ENCODE measurements around the gene AMBRA1.
A peak's percentile ranks its signal among the peaks of the same experiment; 100 is the strongest.

AMBRA1 gene

GRCh38 chr11:46574656-46575055 lies 19.2 kb downstream of the AMBRA1 start:
- DNase-seq (ENCODE audit: low spot score), result no peak

DNA sequence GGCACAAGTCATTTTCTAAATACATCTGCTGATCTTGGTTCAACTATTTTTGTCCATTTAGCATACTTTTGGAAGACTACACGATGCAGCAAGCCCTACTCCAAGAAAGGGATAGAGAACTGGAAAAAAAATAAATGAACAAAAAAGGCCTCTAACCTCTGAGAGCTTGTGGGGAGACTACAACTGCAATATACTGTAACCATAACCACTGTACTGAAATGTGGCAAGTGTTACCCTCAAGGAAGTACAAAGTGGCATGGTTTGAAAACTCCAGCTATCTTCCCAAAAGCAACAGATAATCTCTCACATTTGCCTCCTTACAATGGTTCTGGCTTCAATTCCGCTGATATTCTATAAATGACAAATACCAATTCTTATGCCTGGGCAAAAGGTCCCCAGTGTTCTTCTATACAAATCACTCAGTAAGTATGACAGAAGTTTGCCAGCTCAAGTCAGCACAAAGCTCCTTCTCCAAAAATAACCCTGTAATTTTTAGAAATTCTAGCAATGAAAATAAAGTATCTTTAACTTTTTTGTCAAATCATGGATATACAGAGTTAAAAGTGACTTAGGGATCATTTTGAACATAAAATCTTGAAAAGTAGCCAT lies 22.9 kb downstream of the AMBRA1 start:
- DNase-seq (ENCODE audit: low spot score), result no peak

GRCh38 chr11:46565232-46565840 lies 28.5 kb downstream of the AMBRA1 start:
- no peak for DNase-seq (ENCODE audit: low spot score)

DNA sequence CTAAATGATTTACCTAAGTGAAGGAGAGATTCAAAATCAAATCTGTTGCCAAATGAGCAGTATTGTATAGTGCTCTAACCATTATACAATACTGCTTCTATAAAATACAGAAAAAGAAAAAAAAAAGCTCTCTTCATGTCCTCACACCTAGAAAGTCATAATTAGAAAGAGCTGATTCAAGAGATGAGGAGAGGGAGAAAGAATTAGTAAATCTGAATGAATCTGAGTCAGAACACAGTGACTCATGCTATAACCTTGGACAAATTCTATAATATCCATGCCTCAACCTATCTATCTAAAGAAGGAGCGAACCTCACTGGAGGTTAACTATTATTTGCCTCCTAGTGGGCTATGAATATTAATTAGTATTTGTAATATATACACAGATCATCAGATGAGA lies 29.4 kb downstream of the AMBRA1 start:
- peak; percentile 41 for DNase-seq (ENCODE audit: low spot score)

DNA sequence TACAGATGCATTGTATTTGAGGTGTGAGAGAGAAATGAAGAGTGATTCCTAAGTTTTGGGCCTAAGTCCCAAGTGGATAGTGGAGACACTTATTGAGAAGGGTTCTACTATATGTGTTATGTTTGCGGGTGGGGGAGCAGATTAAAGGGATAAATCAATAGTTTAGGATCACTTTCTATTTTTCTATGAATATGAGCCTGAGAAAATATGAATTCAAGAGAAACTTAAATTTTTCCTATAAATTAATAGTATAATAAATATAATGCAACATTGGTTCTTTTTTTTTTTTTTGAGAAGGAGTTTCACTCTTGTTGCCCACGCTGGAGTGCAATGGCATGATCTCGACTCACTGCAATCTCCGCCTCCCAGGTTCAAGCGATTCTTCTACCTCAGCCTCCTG lies 31.3 kb downstream of the AMBRA1 start:
- no peak for DNase-seq (ENCODE audit: low spot score)

DNA sequence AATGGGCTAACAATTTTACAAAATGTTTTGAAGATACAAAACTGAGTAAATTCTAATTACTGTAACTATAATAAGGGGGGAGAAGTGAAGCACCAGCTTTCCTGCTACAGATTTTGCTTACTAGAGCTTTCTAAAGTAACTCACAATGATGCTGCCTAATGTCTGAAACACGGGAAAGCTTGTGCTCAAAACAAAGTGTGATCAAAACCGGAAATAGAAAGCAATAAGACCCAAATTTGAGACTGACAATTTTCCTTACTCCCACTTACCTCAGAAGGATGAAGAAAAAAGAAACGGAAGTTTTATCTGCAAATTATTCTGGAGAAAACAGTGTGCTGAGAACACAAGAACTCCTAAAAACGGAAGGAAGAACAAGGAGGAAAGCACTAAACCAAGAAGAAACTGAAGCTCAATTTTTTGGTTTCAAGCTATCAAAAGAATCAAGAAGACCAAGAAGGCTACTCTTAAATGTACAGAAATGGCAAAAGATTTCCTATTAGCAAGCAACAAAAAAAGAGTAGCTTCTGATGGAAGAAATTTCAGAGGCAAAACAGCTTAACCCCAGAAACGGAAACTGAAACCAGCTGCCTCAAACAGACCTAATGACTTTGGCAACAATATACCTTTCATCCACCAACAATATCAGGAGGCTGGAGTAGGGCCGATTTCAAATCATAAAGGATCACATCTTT lies 33.4 kb downstream of the AMBRA1 start:
- DNase-seq (ENCODE audit: low spot score), result peak; percentile 33

- no peak for DNase-seq (ENCODE audit: low spot score)
These were observed 34.0 kb downstream of the AMBRA1 start for GRCh38 chr11:46559815-46560214.

DNA sequence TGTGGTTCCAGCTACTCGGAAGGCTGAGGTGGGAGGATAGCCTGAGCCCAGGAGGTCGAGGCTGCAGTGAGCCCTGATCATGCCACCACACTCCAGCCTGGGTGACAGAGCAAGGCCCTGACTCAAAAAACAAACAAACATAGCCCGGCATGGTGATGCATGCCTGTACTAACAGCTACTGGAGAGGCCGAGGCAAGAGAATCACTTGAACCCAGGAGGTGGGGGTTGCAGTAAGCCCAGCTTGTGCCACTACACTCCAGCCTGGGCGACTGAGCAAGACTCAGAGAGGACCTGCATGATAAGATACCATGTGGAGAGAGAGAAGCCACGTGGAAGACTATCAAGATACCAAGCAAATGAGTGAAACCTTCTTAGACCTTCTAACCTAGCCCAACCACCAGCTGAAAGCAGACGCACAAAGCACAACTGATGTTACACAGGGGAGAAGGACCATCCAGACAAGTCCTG lies 36.1 kb downstream of the AMBRA1 start:
- DNase-seq (ENCODE audit: low spot score), result no peak

GRCh38 chr11:46555267-46556054 lies 38.4 kb downstream of the AMBRA1 start:
- DNase-seq (ENCODE audit: low spot score), result no peak

- peak; percentile 67 for DNase-seq (ENCODE audit: low spot score)
These were observed 39.3 kb downstream of the AMBRA1 start for GRCh38 chr11:46554213-46555147.

DNA sequence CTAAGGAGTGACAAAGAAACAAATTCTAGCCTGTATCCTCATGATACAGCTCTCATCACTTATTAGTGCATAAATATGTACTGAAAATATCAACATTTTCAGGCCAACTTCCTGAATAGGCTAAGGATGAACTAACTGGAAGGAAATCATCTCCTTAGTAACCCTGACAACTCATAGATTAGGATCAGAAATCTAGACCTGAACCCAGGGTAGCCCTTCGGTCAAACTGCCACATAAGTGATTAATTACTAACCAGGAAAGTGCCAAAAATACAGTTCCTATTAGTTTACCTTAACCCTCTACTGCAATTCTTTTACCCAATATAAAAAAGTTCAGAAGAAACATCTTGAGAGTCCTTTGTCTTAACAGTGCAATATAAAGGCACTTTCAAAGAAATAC lies 40.0 kb downstream of the AMBRA1 start:
- DNase-seq (ENCODE audit: low spot score), result no peak

DNA sequence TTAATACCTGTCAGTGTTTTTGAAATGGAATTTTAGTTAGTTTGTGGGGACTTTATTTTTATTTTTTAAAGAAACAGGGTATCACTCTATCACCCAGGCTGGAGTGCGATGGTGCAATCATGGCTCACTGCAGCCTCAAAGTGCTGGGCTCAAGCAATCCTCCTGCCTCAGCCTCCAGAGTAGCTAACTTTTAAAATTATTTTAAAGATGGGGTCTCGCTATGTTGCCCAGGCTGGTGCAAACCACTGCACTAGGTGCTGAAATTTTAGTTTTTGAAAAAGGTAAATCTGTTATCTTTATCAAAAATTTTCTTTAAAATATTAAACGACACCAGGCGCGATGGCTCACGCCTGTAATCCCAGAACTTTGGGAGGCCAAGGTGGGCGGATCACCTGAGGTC lies 42.6 kb downstream of the AMBRA1 start:
- DNase-seq (ENCODE audit: low spot score), result no peak

DNA sequence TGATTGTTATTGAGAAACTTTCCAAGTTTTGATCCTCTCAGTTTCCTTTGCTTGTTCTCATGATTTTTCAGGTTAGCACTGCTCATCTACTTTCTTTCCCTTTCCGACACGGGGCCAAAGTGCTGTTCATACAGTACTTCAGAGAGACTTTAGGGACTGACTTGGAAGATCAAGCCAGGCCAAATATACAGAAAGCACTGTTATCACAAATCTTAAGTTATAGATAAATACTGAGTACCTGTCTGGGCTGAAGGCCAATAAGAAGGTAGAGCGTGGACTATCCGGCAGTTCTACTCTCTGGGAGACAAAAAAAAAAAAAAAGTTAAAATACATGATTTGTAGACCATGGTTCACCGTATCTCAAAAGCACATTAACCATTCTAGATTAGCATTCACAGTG lies 46.2 kb downstream of the AMBRA1 start:
- no peak for DNase-seq (ENCODE audit: low spot score)

DNA sequence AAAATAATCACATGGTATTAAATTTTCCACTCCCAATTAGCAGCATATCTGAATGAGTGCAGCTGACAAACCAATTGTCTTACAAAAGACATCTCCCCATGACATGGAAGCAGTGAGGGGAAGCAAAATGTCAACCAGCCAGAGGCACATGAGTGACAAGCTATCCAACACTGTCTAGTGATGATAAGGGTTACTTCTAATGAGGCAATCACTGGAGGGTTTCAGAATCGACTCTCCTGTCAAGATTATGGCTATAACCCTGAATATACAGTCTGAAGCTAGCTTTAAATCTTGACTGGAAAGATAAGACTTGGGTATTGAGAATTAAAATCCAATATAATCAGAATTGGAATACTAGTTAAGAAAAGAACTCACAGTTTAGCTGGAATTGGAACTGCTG lies 50.3 kb downstream of the AMBRA1 start:
- DNase-seq (ENCODE audit: low spot score), result no peak

- DNase-seq (ENCODE audit: low spot score), result no peak
These were observed 52.0 kb downstream of the AMBRA1 start for GRCh38 chr11:46541593-46542371.

DNA sequence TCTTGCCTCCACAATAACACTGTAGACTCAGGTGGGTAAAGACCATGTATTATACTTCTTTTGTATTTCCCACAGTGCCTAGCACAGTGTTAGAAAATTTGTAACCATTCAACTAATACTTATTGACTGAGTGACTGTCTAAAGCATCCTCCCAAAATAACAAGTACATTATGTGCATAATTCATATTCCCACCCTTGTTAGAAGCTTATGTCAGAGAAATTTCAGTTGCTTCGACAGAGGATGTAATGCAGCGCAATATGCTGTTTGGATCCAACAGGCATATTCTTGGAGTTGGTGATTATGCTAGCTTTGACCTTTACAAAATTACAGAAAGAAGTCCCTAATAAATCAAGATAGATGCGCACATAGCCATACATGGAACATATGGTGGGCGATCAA lies 53.0 kb downstream of the AMBRA1 start:
- no peak for DNase-seq (ENCODE audit: low spot score)

DNA sequence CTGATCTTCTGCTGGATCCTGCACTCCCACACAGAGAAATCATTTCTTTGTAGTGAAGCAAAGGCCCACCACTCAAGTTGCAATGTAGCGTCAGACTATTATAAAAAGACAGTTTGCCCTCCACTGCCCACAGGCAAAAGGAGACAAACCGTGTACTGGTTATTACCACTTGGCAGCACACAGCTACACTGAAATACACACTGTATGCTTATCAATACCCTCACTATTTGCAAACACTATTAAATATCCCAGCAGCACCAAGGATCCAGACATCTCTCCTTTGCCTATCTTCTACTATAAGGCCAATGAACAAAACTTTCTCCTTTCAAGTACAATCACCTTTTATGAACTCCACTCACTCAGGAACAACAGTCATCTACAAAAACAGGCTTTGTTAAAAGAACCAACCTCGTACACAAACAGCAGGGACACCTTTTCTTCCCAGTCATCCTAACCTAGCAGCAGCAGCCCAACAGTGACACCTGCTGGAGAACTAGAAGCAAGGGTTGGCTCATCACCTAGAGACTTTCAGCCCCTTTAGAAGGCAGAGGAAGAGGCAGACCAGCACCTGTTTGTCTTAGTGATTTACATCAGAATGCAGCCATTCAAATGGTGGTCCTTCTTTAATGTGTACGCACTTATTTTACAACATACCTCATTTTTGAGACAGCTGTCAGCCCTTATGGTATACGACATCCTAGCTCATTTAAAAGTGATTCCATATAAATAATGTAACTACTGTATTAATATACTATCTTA lies 56.1 kb downstream of the AMBRA1 start:
- peak; percentile 81 for DNase-seq (ENCODE audit: low spot score)

DNA sequence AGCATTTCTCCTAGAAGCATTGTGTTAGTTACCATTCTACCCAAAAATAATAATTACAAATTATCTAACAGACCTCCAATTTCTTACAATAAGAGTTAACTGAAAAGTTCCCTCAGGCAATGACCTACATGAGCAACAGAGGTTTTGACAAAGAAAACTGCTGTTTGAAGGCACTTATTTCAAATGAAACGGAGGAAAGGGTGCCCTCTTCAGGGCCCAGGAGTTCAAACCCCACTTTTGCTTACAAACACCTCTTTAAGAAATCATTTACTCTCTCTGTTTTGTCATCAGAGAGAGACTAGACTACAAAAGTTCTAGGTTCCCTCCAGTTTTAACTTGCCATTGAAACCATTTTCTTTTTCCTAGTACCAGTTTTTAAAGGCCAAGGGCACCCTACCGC lies 56.7 kb downstream of the AMBRA1 start:
- no peak for DNase-seq (ENCODE audit: low spot score)

DNA sequence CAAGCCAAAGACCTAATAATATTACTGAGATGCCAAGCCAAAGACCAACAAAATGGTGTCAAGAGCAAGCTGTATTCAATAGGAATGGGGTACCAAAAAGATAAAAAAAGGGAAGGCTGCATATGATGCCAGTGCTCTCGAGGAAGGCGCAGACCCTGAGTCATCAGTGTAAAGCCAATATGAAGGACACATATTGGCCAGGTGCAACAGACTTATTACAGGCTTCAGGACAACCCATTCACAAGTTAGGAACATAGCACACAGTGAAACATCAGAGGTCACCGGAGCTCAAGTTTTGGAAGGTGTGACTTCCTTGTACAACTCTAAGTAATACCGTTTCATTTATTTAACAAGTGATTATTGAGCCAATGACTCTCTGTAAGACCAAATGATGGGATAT lies 58.1 kb downstream of the AMBRA1 start:
- no peak for DNase-seq (ENCODE audit: low spot score)

DNA sequence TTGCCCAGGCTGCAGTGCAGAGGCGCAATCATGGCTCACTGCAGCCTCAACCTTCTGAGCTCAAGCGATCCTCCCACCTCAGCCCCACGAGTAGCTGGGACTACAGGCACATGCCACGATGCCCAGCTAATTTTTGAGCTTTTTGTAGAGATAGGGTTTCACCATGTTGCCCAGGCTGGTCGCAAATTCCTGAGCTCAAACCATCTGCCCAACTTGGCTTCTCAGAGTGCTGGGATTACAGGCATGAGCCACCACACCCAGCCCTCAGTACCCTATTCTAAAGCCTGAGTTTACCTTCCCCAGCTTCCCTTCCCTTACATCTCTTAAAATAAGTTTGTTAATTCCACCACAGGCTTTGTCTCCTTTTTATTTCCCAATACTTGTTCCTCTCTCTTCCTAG lies 59.1 kb downstream of the AMBRA1 start:
- DNase-seq (ENCODE audit: low spot score), result no peak
